Mesenchymal stem cell (in vitro differentiated cells and primary cell): ENCODE data around the gene RAB14.

Source experiments
- DNase-seq: peaks from one replicate; pipeline ENCODE4 v3.0.0-alpha.2; 2013
- H2AFZ ChIP-seq: one replicate; pipeline ENCODE4 v1.6.1; 2013; ENCODE audit warnings: low read depth, mild to moderate bottlenecking, control low read depth, inconsistent platforms, low read length, moderate library complexity
- H2AK5ac ChIP-seq: 2 replicates; pipeline ENCODE4 v1.6.1; 2013; ENCODE audit warnings: low read length, moderate library complexity, mild to moderate bottlenecking, inconsistent platforms; ENCODE audit not compliant: severe bottlenecking
- H2BK120ac ChIP-seq: one replicate; pipeline ENCODE4 v1.6.1; 2013; ENCODE audit warnings: low read depth, mild to moderate bottlenecking, inconsistent platforms, low read length, moderate library complexity
- H2BK12ac ChIP-seq, 2 experiments: one replicate each; pipeline ENCODE4 v1.6.1; 2013; ENCODE audit warnings: inconsistent platforms in 2 of 2, low read length in 2 of 2, mild to moderate bottlenecking in 2 of 2, moderate library complexity in 2 of 2, control low read depth in 1 of 2
- H2BK15ac ChIP-seq: one replicate; pipeline ENCODE4 v1.6.1; 2013; ENCODE audit warnings: mild to moderate bottlenecking, low read depth, inconsistent platforms; ENCODE audit not compliant: poor library complexity, severe bottlenecking
- H2BK5ac ChIP-seq: 2 replicates; pipeline ENCODE4 v1.6.1; 2013; ENCODE audit warnings: low read depth, mild to moderate bottlenecking, low read length, control low read depth, inconsistent platforms; ENCODE audit not compliant: poor library complexity, severe bottlenecking
- H3K14ac ChIP-seq, 2 experiments: one replicate each; pipeline ENCODE4 v1.6.1; 2013; ENCODE audit warnings: inconsistent platforms in 2 of 2, low read length in 2 of 2, control low read depth in 1 of 2, mild to moderate bottlenecking in 1 of 2, moderate library complexity in 1 of 2
- H3K18ac ChIP-seq, 2 experiments: one replicate each; pipeline ENCODE4 v1.6.1; 2013; ENCODE audit warnings: inconsistent platforms in 2 of 2, low read length in 2 of 2, control low read depth in 1 of 2, low read depth in 1 of 2, mild to moderate bottlenecking in 1 of 2
- H3K23ac ChIP-seq, 2 experiments: one replicate each; pipeline ENCODE4 v1.6.1; 2013; ENCODE audit warnings: inconsistent platforms in 2 of 2, low read length in 2 of 2, mild to moderate bottlenecking in 2 of 2, moderate library complexity in 2 of 2, control low read depth in 1 of 2
- H3K27ac ChIP-seq: 2 replicates; pipeline ENCODE4 v1.5.1; 2013; ENCODE audit warnings: mild to moderate bottlenecking, moderate library complexity, low read length, control low read depth, inconsistent platforms; ENCODE audit not compliant: poor library complexity, severe bottlenecking
- H3K27me3 ChIP-seq, 2 experiments: 2 replicates each; pipeline versions ENCODE4 v1.6.1 to v1.7.0; 2013; ENCODE audit warnings: low read length in 2 of 2, mild to moderate bottlenecking in 2 of 2, moderate library complexity in 2 of 2, control low read depth in 1 of 2, inconsistent platforms in 1 of 2; ENCODE audit not compliant: control insufficient read depth in 1 of 2, insufficient read depth in 1 of 2
- H3K36me3 ChIP-seq, 2 experiments: 2 replicates each; pipeline versions ENCODE4 v1.6.1 to v1.7.0; 2013; ENCODE audit warnings: low read length in 2 of 2, control low read depth in 1 of 2, inconsistent platforms in 1 of 2, low read depth in 1 of 2, mild to moderate bottlenecking in 1 of 2; ENCODE audit not compliant: insufficient read depth in 2 of 2, control insufficient read depth in 1 of 2
- H3K4ac ChIP-seq, 2 experiments: one replicate each; pipeline ENCODE4 v1.6.1; 2013; ENCODE audit warnings: inconsistent platforms in 2 of 2, low read length in 2 of 2, mild to moderate bottlenecking in 2 of 2, moderate library complexity in 2 of 2, control low read depth in 1 of 2, low read depth in 1 of 2
- H3K4me1 ChIP-seq: 2 replicates; pipeline ENCODE4 v1.6.1; 2013; ENCODE audit warnings: low read depth, low read length, control low read depth; ENCODE audit not compliant: control insufficient read depth, insufficient read depth
- H3K4me2 ChIP-seq: 2 replicates; pipeline ENCODE4 v1.6.1; 2013; ENCODE audit warnings: low read length, mild to moderate bottlenecking, inconsistent platforms; ENCODE audit not compliant: poor library complexity, severe bottlenecking
- H3K4me3 ChIP-seq, 2 experiments: 2 replicates each; pipeline versions ENCODE4 v1.5.1 to v1.7.0; 2013; ENCODE audit warnings: low read length in 2 of 2, mild to moderate bottlenecking in 2 of 2, control low read depth in 1 of 2, low read depth in 1 of 2; ENCODE audit not compliant: insufficient read depth in 1 of 2
- H3K79me1 ChIP-seq: replicated peaks from 2 replicates; pipeline ENCODE4 v1.6.1; 2013; ENCODE audit warnings: mild to moderate bottlenecking, control low read depth, low read length, inconsistent platforms; ENCODE audit not compliant: poor library complexity, severe bottlenecking
- H3K9ac ChIP-seq: 2 replicates; pipeline ENCODE4 v1.7.0; 2013; ENCODE audit warnings: mild to moderate bottlenecking, low read length, moderate library complexity
- H3K9me3 ChIP-seq: 2 replicates; pipeline ENCODE4 v1.7.0; 2013; ENCODE audit warnings: mild to moderate bottlenecking, low read length; ENCODE audit not compliant: control insufficient read depth
- H4K8ac ChIP-seq: one replicate; pipeline ENCODE4 v1.6.1; 2013; ENCODE audit warnings: inconsistent platforms, mild to moderate bottlenecking, low read length, moderate library complexity
- H4K91ac ChIP-seq: one replicate; pipeline ENCODE4 v1.6.1; 2013; ENCODE audit warnings: mild to moderate bottlenecking, low read length, inconsistent platforms
- WGBS: methylation state at CpG from one replicate; pipeline ENCODE4 v1.1.7; 2013; ENCODE audit warnings: mixed read lengths; 5-methylcytosine and 5-hydroxymethylcytosine counted together

RAB14 gene

GRCh38 chr9:121206516-121207370, 5.1 kb upstream of the RAB14 start:
- Histone ChIP-seq H3K4me3 (no peak overlapping the region), H4K8ac (no peak overlapping the region), H3K18ac (peak overlapping the region in 1 of 2 experiments; percentile 34), H2AFZ (no peak overlapping the region), H3K23ac (no peak overlapping the region), H3K14ac (no peak overlapping the region), H2BK120ac (no peak overlapping the region), H4K91ac (no peak overlapping the region), H2BK5ac (no peak overlapping the region), H3K36me3 (peaks cover 0 to 3% of the 10 kb centered on the region in 2 experiments), H3K4me2 (no peak overlapping the region), H2BK12ac (no peak overlapping the region), H3K4ac (no peak overlapping the region), H3K9ac (no peak overlapping the region), H2AK5ac (no peak overlapping the region), H2BK15ac (no peak overlapping the region), H3K4me1 (peaks cover 4% of the 10 kb centered on the region), H3K9me3 (no peaks in the 10 kb centered on the region), H3K27me3 (no peaks in the 10 kb centered on the region), H3K79me1 (peaks cover 3% of the 10 kb centered on the region), H3K27ac (no peak overlapping the region)
- DNase-seq = peak; percentile 54
- WGBS = 46% methylated on average over 8 of the region's 8 CpGs

GRCh38 chr9:121204611-121205010, 2.9 kb upstream of the RAB14 start:
- Histone ChIP-seq H2BK5ac (no peak overlapping the region), H2BK12ac (no peak overlapping the region), H2AK5ac (no peak overlapping the region), H4K8ac (no peak overlapping the region), H3K27ac (no peak overlapping the region), H3K36me3 (no peaks in the 10 kb centered on the region), H3K9me3 (no peaks in the 10 kb centered on the region), H3K4ac (no peak overlapping the region), H3K4me1 (peaks cover 4% of the 10 kb centered on the region), H3K18ac (no peak overlapping the region), H3K4me2 (no peak overlapping the region), H3K14ac (no peak overlapping the region), H3K9ac (no peak overlapping the region), H4K91ac (no peak overlapping the region), H3K23ac (no peak overlapping the region), H2AFZ (no peak overlapping the region), H3K4me3 (no peak overlapping the region), H3K79me1 (peaks cover 3% of the 10 kb centered on the region), H3K27me3 (no peaks in the 10 kb centered on the region), H2BK15ac (no peak overlapping the region), H2BK120ac (no peak overlapping the region)
- no peak for DNase-seq

- no peak overlapping the region for H3K27ac ChIP-seq
- no peak overlapping the region for H2AK5ac ChIP-seq
- no peaks in the 10 kb centered on the region for H3K36me3 ChIP-seq
- WGBS = 22% methylated on average over 1 of the region's 2 CpGs
- H2BK15ac ChIP-seq = no peak overlapping the region
- H4K8ac ChIP-seq = no peak overlapping the region
- H2BK12ac ChIP-seq = no peak overlapping the region
- H3K79me1 ChIP-seq = peaks cover 3% of the 10 kb centered on the region
- H3K23ac ChIP-seq = no peak overlapping the region
- no peak overlapping the region for H3K4ac ChIP-seq
- H3K4me3 ChIP-seq = no peak overlapping the region
- no peak overlapping the region for H2BK120ac ChIP-seq
- no peak overlapping the region for H2AFZ ChIP-seq
- no peak overlapping the region for H3K18ac ChIP-seq
- no peak overlapping the region for H3K14ac ChIP-seq
- peaks cover 4% of the 10 kb centered on the region for H3K4me1 ChIP-seq
- no peaks in the 10 kb centered on the region for H3K9me3 ChIP-seq
- no peaks in the 10 kb centered on the region for H3K27me3 ChIP-seq
- DNase-seq = no peak
- no peak overlapping the region for H3K4me2 ChIP-seq
- H4K91ac ChIP-seq = no peak overlapping the region
- no peak overlapping the region for H3K9ac ChIP-seq
- H2BK5ac ChIP-seq = no peak overlapping the region
These were observed 2.5 kb upstream of the RAB14 start for GRCh38 chr9:121204121-121204520.

- Histone ChIP-seq H2AK5ac (no peak overlapping the region), H3K14ac (peak overlapping the region; percentile 49 to 100), H2AFZ (peak overlapping the region; percentile 66), H3K79me1 (peaks cover 3% of the 10 kb centered on the region), H3K4me3 (peak overlapping the region; percentile 84 to 100), H3K9ac (peak overlapping the region; percentile 86), H2BK5ac (peak overlapping the region; percentile 89), H3K27me3 (no peaks in the 10 kb centered on the region), H2BK12ac (peak overlapping the region; percentile 65 to 86), H3K18ac (peak overlapping the region; percentile 60 to 99), H3K27ac (peak overlapping the region; percentile 47), H3K36me3 (no peaks in the 10 kb centered on the region), H3K4ac (peak overlapping the region; percentile 92 to 95), H4K8ac (peak overlapping the region; percentile 93), H2BK120ac (peak overlapping the region; percentile 95), H4K91ac (peak overlapping the region; percentile 86), H3K4me2 (peak overlapping the region; percentile 68), H3K23ac (peak overlapping the region; percentile 98 to 99), H3K4me1 (peaks cover 3% of the 10 kb centered on the region), H2BK15ac (peak overlapping the region; percentile 93), H3K9me3 (no peaks in the 10 kb centered on the region)
- under 1% methylated on average over 47 of the region's 81 CpGs for WGBS
- DNase-seq = no peak
These were observed 478 bp downstream of the RAB14 start for GRCh38 chr9:121201045-121201737.
